GM12873 (cell line): ENCODE data around the gene WFDC6.

Experiments
- CTCF ChIP-seq: IDR thresholded peaks from 2 replicates; pipeline ENCODE4 v1.5.1; 2012; ENCODE audit warnings: low read depth, mild to moderate bottlenecking, moderate library complexity, low read length, control low read depth; ENCODE audit not compliant: insufficient read depth; ENCODE audit errors: missing control alignments

The WFDC6 gene

GRCh38 chr20:45539382-45539781 is at the start of gene WFDC6:
Gene WFDC6 (minus strand): TSS chr20:45539482. CDS start chr20:45539407, 75 bp downstream.
- TF ChIP-seq CTCF, result no peak

GRCh38 chr20:45588800-45589199 is 49.5 kb upstream of the WFDC6 start:
- no peak for TF ChIP-seq CTCF

- no peak for TF ChIP-seq CTCF
Observed at GRCh38 chr20:45583502-45583901, 44.2 kb upstream of the WFDC6 start.

- no peak for TF ChIP-seq CTCF
Observed at GRCh38 chr20:45581702-45582101, 42.4 kb upstream of the WFDC6 start.

- no peak for TF ChIP-seq CTCF
Observed at GRCh38 chr20:45579184-45579583, 39.9 kb upstream of the WFDC6 start, which contains the start of gene WFDC8. Gene WFDC8 (minus strand): TSS chr20:45579284. CDS start chr20:45579247, 37 bp downstream.

- no peak for TF ChIP-seq CTCF
Observed at GRCh38 chr20:45578231-45578630, 38.9 kb upstream of the WFDC6 start.

- TF ChIP-seq CTCF, result no peak
Observed at GRCh38 chr20:45576995-45577394, 37.7 kb upstream of the WFDC6 start.

- TF ChIP-seq CTCF, result no peak
Observed at GRCh38 chr20:45575931-45576330, 36.6 kb upstream of the WFDC6 start.
